IPS-NIHi11 (cell line): Measurements from ENCODE around the gene HBM.
"Not testable (repeated sequence)": the region's sequence is repeated elsewhere in the genome, so short reads cannot be mapped to it uniquely, and the experiment has no call there.

Experiments
- DNase-seq: peaks from one replicate; pipeline ENCODE4 v3.0.0; 2012; ENCODE audit warnings: mixed read lengths, low spot score

Gene HBM

DNA sequence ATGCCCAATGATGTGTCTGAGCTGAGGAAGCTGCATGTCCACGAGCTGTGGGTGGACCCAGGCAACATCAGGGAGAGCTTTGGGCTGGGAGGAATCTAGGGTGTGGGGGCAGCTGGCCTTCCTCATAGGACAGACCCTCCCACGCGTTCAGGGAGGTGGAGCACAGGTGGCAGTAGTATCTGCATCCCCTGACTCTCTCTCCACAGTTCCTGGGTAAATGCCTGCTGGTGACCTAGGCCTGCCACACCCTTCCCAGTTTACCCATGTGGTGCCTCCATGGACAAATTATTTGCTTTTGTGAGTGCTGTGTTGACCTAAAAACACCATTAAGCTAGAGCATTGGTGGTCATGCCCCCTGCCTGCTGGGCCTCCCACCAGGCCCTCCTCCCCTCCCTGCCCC, 3.2 kb downstream of the HBM start:
- DNase-seq, result no peak

- not testable (repeated sequence) for DNase-seq
Observed at GRCh38 chr16:170088-170507, 4.3 kb downstream of the HBM start.

GRCh38 chr16:170788-171187, 5.0 kb downstream of the HBM start:
- DNase-seq, result no peak

DNA sequence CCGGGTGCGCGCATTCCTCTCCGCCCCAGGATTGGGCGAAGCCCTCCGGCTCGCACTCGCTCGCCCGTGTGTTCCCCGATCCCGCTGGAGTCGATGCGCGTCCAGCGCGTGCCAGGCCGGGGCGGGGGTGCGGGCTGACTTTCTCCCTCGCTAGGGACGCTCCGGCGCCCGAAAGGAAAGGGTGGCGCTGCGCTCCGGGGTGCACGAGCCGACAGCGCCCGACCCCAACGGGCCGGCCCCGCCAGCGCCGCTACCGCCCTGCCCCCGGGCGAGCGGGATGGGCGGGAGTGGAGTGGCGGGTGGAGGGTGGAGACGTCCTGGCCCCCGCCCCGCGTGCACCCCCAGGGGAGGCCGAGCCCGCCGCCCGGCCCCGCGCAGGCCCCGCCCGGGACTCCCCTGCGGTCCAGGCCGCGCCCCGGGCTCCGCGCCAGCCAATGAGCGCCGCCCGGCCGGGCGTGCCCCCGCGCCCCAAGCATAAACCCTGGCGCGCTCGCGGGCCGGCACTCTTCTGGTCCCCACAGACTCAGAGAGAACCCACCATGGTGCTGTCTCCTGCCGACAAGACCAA, 6.7 kb downstream of the HBM start, which contains the start of gene HBA2:
Gene HBA2 (plus strand): TSS at position 503 of the 568 bp plus-strand sequence. CDS start 37 bp downstream, at position 540.
- DNase-seq, result not testable (repeated sequence)

DNA sequence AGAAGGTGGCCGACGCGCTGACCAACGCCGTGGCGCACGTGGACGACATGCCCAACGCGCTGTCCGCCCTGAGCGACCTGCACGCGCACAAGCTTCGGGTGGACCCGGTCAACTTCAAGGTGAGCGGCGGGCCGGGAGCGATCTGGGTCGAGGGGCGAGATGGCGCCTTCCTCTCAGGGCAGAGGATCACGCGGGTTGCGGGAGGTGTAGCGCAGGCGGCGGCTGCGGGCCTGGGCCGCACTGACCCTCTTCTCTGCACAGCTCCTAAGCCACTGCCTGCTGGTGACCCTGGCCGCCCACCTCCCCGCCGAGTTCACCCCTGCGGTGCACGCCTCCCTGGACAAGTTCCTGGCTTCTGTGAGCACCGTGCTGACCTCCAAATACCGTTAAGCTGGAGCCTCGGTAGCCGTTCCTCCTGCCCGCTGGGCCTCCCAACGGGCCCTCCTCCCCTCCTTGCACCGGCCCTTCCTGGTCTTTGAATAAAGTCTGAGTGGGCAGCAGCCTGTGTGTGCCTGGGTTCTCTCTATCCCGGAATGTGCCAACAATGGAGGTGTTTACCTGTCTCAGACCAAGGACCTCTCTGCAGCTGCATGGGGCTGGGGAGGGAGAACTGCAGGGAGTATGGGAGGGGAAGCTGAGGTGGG, 7.6 kb downstream of the HBM start:
- not testable (repeated sequence) for DNase-seq

DNA sequence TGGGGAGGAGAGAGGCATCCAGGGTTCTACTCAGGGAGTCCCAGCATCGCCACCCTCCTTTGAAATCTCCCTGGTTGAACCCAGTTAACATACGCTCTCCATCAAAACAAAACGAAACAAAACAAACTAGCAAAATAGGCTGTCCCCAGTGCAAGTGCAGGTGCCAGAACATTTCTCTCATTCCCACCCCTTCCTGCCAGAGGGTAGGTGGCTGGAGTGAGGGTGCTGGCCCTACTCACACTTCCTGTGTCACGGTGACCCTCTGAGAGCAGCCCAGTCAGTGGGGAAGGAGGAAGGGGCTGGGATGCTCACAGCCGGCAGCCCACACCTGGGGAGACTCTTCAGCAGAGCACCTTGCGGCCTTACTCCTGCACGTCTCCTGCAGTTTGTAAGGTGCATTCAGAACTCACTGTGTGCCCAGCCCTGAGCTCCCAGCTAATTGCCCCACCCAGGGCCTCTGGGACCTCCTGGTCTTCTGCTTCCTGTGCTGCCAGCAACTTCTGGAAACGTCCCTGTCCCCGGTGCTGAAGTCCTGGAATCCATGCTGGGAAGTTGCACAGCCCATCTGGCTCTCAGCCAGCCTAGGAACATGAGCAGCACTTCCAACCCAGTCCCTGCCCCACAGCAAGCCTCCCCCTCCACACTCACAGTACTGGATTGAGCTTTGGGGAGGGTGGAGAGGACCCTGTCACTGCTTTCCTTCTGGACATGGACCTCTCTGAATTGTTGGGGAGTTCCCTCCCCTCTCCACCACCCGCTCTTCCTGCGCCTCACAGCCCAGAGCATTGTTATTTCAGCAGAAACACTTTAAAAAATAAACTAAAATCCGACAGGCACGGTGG, 8.4 kb downstream of the HBM start:
- DNase-seq, result not testable (repeated sequence)

DNA sequence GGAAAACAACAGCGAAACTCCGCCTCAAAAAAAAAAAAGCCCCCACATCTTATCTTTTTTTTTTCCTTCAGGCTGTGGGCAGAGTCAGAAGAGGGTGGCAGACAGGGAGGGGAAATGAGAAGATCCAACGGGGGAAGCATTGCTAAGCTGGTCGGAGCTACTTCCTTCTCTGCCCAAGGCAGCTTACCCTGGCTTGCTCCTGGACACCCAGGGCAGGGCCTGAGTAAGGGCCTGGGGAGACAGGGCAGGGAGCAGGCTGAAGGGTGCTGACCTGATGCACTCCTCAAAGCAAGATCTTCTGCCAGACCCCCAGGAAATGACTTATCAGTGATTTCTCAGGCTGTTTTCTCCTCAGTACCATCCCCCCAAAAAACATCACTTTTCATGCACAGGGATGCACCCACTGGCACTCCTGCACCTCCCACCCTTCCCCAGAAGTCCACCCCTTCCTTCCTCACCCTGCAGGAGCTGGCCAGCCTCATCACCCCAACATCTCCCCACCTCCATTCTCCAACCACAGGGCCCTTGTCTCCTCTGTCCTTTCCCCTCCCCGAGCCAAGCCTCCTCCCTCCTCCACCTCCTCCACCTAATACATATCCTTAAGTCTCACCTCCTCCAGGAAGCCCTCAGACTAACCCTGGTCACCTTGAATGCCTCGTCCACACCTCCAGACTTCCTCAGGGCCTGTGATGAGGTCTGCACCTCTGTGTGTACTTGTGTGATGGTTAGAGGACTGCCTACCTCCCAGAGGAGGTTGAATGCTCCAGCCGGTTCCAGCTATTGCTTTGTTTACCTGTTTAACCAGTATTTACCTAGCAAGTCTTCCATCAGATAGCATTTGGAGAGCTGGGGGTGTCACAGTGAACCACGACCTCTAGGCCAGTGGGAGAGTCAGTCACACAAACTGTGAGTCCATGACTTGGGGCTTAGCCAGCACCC, 9.5 kb downstream of the HBM start:
- no peak for DNase-seq

DNA sequence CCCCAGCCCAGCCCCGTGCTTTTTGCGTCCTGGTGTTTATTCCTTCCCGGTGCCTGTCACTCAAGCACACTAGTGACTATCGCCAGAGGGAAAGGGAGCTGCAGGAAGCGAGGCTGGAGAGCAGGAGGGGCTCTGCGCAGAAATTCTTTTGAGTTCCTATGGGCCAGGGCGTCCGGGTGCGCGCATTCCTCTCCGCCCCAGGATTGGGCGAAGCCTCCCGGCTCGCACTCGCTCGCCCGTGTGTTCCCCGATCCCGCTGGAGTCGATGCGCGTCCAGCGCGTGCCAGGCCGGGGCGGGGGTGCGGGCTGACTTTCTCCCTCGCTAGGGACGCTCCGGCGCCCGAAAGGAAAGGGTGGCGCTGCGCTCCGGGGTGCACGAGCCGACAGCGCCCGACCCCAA, 10.2 kb downstream of the HBM start:
- not testable (repeated sequence) for DNase-seq

- not testable (repeated sequence) for DNase-seq
Observed at GRCh38 chr16:176477-177382, 11.0 kb downstream of the HBM start, which contains the start of gene HBA1. TSS of gene HBA1 (plus strand) at chr16:176680. CDS start at chr16:176717, 37 bp downstream.

GRCh38 chr16:177394-177822, 11.6 kb downstream of the HBM start:
- no peak for DNase-seq

DNA sequence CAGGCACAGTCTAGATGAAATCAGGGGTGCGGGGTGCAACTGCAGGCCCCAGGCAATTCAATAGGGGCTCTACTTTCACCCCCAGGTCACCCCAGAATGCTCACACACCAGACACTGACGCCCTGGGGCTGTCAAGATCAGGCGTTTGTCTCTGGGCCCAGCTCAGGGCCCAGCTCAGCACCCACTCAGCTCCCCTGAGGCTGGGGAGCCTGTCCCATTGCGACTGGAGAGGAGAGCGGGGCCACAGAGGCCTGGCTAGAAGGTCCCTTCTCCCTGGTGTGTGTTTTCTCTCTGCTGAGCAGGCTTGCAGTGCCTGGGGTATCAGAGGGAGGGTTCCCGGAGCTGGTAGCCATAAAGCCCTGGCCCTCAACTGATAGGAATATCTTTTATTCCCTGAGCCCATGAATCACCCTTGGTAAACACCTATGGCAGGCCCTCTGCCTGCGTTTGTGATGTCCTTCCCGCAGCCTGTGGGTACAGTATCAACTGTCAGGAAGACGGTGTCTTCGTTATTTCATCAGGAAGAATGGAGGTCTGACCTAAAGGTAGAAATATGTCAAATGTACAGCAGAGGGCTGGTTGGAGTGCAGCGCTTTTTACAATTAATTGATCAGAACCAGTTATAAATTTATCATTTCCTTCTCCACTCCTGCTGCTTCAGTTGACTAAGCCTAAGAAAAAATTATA, 12.3 kb downstream of the HBM start:
- DNase-seq, result no peak

GRCh38 chr16:178668-179015, 12.9 kb downstream of the HBM start:
- no peak for DNase-seq

DNA sequence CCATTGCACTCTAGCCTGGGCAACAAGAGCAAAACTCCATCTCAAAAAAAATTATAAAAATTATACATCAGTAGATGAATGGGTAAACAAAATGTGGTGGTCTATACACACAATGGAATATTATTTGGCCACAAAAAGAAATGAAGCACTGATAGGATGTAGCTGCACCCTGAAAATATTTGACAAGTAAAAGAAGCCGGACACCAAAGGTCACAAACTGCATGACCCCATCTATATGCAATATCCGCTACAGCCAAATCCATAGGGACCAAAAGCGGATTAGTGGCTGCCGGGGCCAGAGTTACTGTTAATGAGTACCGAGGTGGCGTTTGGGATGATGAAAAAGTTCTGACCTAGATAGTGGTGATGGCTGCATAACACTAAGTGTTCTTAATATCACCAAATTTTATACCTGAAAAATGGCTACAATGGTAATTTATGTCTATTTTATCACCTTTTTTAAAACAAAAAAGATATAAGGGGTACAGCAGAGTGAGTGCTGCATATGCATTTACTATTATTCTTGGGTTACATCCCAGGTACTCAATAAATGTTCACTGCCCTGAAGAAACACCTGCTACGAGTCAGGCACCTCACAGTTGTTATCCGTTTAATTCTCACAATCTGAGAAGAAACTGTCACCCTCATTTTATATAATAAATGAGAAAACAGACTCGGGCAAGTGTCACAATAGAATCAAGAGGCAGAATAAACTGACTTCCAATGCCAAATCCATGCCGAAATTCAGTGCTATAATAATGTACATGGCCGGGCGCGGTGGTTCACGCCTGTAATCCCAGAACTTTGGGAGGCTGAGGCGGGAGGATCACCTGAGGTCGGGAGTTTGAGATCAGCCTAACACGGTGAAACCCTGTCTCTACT, 13.7 kb downstream of the HBM start:
- DNase-seq, result no peak

DNA sequence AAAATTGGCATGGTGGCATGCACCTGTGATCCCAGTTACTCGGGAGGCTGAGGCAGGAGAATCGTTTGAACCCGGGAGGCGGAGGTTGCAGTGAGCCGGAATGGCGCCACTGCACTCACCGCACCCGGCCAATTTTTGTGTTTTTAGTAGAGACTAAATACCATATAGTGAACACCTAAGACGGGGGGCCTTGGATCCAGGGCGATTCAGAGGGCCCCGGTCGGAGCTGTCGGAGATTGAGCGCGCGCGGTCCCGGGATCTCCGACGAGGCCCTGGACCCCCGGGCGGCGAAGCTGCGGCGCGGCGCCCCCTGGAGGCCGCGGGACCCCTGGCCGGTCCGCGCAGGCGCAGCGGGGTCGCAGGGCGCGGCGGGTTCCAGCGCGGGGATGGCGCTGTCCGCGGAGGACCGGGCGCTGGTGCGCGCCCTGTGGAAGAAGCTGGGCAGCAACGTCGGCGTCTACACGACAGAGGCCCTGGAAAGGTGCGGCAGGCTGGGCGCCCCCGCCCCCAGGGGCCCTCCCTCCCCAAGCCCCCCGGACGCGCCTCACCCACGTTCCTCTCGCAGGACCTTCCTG, 14.4 kb downstream of the HBM start, which contains the start of gene HBQ1:
Gene HBQ1 (plus strand): TSS at position 359 of the 575 bp plus-strand sequence. CDS start 28 bp downstream, at position 387.
- peak; percentile 86 for DNase-seq

DNA sequence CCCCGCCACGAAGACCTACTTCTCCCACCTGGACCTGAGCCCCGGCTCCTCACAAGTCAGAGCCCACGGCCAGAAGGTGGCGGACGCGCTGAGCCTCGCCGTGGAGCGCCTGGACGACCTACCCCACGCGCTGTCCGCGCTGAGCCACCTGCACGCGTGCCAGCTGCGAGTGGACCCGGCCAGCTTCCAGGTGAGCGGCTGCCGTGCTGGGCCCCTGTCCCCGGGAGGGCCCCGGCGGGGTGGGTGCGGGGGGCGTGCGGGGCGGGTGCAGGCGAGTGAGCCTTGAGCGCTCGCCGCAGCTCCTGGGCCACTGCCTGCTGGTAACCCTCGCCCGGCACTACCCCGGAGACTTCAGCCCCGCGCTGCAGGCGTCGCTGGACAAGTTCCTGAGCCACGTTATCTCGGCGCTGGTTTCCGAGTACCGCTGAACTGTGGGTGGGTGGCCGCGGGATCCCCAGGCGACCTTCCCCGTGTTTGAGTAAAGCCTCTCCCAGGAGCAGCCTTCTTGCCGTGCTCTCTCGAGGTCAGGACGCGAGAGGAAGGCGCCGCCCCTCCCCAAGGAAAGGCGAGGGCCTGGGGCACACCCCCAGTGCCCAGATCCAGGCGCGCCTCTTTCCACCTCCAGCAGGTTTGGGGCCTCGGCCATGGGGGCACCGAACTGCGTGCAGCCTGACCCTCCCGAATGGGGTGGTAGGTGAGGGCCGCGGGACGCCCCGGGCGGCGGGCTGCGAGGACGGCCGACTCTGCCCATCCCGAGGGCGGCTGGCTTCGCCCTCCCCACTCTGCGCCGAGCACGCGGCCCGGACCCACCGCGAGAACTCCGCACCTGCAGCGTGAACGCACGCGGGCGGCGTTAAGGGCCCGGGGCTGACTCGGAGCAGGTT, 15.1 kb downstream of the HBM start:
- DNase-seq, result peak; percentile 95

- no peak for DNase-seq
Observed at GRCh38 chr16:181565-182021, 15.8 kb downstream of the HBM start.

DNA sequence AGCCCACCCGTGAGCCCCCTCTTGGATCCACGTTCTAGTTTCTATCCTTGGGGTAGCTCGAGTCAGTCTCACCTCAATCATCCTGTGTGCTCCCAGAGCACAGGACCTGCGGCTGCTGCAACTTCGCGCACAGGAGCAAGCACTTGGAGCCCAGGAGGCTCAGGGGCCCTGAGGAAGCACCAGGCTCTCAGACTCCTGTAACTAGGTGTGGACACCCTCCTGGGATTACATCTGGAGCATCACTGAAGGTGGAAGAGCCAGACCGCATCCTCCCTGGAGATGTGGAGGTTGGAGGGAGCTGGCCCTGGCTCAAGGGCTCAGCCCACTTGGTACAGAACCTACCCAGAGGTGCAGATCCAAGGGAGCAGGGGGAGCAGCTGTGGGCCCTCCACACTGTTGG, 17.2 kb downstream of the HBM start:
- DNase-seq, result no peak
